GM13976 (cell line): Measurements from ENCODE around the gene PGAP6.

Experiments
- DNase-seq: peaks from one replicate; pipeline ENCODE4 v3.0.0; 2012; ENCODE audit warnings: low spot score
- CTCF ChIP-seq: IDR thresholded peaks from 2 replicates; pipeline ENCODE4 v1.5.1; 2012; ENCODE audit warnings: borderline replicate concordance, mild to moderate bottlenecking; ENCODE audit not compliant: insufficient read depth; ENCODE audit errors: extremely low read depth, missing control alignments, control extremely low read depth
- in situ Hi-C: fragments of 300-500 bp; cut with MboI; formaldehyde crosslinking; loops from one replicate; pipeline ENCODE4 v1.12.0; 2022; ENCODE audit warnings: low sequenced_read_pairs, mixed read lengths, inconsistent platforms; ENCODE audit not compliant: unreplicated experiment

PGAP6 gene

GRCh38 chr16:400061-400591, 18.3 kb upstream of the PGAP6 start:
- TF ChIP-seq CTCF: no peak
- no peak for DNase-seq
- in situ Hi-C loops: no loop called here

GRCh38 chr16:399340-400019, 17.7 kb upstream of the PGAP6 start:
- no peak for TF ChIP-seq CTCF
- no peak for DNase-seq
- in situ Hi-C loops: no loop called here

DNA sequence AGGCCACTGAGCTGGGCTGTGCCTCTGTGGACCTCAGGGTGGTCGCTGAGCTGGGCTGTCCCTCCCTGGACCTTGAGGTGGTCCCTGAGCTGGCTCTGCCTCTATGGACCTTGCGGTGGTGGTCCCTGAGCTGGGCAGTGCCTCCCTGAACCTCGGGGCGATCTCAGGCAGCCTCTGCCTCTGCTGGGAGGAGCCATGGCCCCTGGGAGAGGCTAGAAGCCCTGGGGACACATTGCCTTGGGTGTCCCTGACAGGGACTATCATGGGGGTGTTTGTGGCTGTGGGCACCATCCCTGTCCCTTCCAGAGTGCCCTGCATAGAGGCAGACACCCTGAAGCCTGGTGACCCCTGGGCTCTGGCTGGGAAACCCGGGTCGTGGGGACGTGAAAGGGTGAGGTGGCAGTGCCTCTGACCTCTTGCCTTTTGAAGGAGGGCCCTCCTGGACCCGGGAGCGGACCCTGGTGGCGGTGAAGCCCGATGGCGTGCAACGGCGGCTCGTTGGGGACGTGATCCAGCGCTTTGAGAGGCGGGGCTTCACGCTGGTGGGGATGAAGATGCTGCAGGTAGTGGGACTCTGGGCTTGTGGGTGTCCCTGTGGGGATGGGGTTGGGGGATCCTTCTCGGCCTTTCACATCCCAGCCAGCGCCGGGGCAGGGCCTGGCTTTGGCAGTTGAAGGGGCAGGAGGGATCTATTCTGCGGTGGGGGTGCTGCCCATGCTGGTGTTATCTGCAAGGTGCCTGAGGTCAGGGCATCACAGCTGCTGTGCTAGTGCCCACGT, 17.0 kb upstream of the PGAP6 start:
- TF ChIP-seq CTCF: no peak
- DNase-seq: no peak
- in situ Hi-C loops: no loop called here

DNA sequence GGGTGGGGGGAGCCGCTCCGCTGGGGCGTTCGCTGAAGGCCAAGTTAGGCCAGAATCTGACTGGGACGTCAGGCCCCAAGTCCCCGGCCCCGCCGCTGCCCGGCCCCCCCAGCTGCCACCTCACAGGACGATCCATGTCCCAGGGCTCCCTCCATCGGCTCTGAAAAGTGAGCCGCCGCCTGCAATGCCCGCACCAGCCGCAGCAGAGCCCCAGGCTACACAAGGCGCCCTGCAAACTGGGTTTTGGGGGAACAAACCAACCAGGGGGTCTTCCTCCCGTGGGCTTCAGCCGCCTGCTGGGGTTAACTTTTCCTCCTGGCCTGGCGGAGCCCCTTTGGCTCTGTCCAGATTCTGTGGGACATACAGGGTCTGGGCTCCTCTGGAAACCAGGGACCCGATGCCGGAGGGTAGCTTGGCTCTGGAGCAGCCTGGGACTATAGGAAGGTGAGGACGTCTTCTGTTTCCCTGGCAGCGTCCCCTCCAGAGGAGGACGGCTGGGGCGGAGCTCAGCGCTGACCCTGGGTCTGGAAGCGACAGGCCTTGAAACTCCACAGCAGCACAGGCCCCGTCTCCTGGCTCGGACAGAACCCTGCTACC, 16.1 kb upstream of the PGAP6 start:
- DNase-seq: peak; percentile 58
- in situ Hi-C loops: no loop called here

GRCh38 chr16:397135-397661, 15.4 kb upstream of the PGAP6 start, which contains the start of gene NME4:
TSS of gene NME4 (plus strand) at chr16:397199. CDS start at chr16:397223, 24 bp downstream.
- in situ Hi-C loops: no loop called here
- DNase-seq: peak; percentile 74
- TF ChIP-seq CTCF: no peak

More for the DNA sequence above, 16.1 kb upstream of the PGAP6 start:
- no peak for TF ChIP-seq CTCF

DNA sequence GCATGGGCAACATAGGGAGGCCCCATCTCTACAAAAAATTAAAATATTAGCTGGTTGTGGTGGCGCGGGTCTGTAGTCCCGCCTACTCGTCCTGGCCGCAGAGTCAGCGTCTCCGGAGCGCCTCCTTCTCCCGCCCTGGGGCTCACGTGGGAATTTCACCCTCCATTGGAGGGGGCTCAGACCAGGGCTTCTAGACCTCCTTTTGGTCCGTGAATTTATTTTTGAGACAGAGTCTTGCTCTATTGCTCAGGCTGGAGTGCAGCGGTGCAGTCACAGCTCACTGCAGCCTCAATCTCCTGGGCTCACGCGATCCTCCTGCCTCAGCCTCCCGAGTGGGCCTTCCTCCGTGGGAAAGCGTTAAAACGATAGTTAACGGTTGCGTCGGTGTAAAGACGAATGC, 14.8 kb upstream of the PGAP6 start:
- no peak for TF ChIP-seq CTCF
- in situ Hi-C loops: no loop called here
- peak; percentile 60 for DNase-seq
